A549 (cell line): ENCODE data around the gene MDH2.
A peak's percentile ranks its signal among the peaks of the same experiment; 100 is the strongest.

Experiments
- BHLHE40 ChIP-seq: IDR thresholded peaks from 2 replicates; pipeline ENCODE4 v1.6.1; 2012; ENCODE audit warnings: low read depth, low read length, inconsistent platforms
- CEBPB ChIP-seq, 2 experiments: fragments of >200 bp in 1 of 2; sonication (Bioruptor Twin) in 1 of 2; formaldehyde crosslinking in 1 of 2; IDR thresholded peaks; 2 replicates each; pipeline ENCODE4 v1.6.1; 2012 to 2016
- CHD2 ChIP-seq: fragments of 150-350 bp; IDR thresholded peaks from 2 replicates; pipeline ENCODE4 v1.6.1; 2014; ENCODE audit warnings: low read length; ENCODE audit not compliant: partially characterized antibody
- CHD4 ChIP-seq: fragments of 200-600 bp; sonication (generic); IDR thresholded peaks from 2 replicates; pipeline ENCODE4 v1.6.1; 2016; ENCODE audit warnings: antibody characterized with exemption, mild to moderate bottlenecking, borderline replicate concordance
- CTCF ChIP-seq: fragments of >200 bp; sonication (Bioruptor Twin); formaldehyde crosslinking; IDR thresholded peaks from 3 replicates; pipeline ENCODE4 v1.5.1; 2016
- ELK1 ChIP-seq: fragments of 150-350 bp; IDR thresholded peaks from 2 replicates; pipeline ENCODE4 v1.6.1; 2014; ENCODE audit warnings: low read depth, mild to moderate bottlenecking, low read length
- ESRRA ChIP-seq: fragments of 150-350 bp; IDR thresholded peaks from 2 replicates; pipeline ENCODE4 v1.6.1; 2014; ENCODE audit warnings: mild to moderate bottlenecking, low read length, borderline replicate concordance
- HDAC2 ChIP-seq: fragments of 200-600 bp; sonication (generic); IDR thresholded peaks from 2 replicates; pipeline ENCODE4 v1.6.1; 2016
- HEYL ChIP-seq: fragments of 250-450 bp; sonication (Bioruptor Pico); IDR thresholded peaks from 2 replicates; pipeline ENCODE4 v1.8.0; 2021; ENCODE audit warnings: mild to moderate bottlenecking, moderate library complexity
- POLR2A ChIP-seq: IDR thresholded peaks from 2 replicates; pipeline ENCODE4 v1.6.1; 2012; ENCODE audit warnings: mild to moderate bottlenecking, low read length
- TF ChIP-seq, protein P1 (sequence below): fragments of 450-650 bp; IDR thresholded peaks from 2 replicates; pipeline ENCODE4 v1.6.1; 2014; ENCODE audit warnings: antibody characterized with exemption

GRCh38 chr7:76108540-76109233 is 60.8 kb downstream of the MDH2 start:
- TF ChIP-seq CTCF (no peak), CEBPB (IDR thresholded peaks at IDR 0.05) (0 out of 4 replicates have a peak, but pooled peaks of 1 of the 2 experiments have one; percentile 31), POLR2A (no peak; the same call in 1 of the 2 replicates), BHLHE40 (no peak), HEYL (CRISPR knock-in tag) (no peak), HDAC2 (no peak), CHD4 (no peak), ESRRA (no peak), ELK1 (no peak), CHD2 (no peak)
- TF ChIP-seq, protein P1, sequence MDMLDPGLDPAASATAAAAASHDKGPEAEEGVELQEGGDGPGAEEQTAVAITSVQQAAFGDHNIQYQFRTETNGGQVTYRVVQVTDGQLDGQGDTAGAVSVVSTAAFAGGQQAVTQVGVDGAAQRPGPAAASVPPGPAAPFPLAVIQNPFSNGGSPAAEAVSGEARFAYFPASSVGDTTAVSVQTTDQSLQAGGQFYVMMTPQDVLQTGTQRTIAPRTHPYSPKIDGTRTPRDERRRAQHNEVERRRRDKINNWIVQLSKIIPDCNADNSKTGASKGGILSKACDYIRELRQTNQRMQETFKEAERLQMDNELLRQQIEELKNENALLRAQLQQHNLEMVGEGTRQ = no peak
